CD4-positive, alpha-beta T cell treated with Interferon alpha-2 for 1 hour (primary cell): ENCODE data around the gene ABCA7.
"Not testable (repeated sequence)": the region's sequence is repeated elsewhere in the genome, so short reads cannot be mapped to it uniquely, and the experiment has no call there.

Experiments
- DNase-seq, 2 donors: peaks; one replicate each; pipeline ENCODE4 v3.0.0-alpha.2; 2020 to 2022

The ABCA7 gene

DNA sequence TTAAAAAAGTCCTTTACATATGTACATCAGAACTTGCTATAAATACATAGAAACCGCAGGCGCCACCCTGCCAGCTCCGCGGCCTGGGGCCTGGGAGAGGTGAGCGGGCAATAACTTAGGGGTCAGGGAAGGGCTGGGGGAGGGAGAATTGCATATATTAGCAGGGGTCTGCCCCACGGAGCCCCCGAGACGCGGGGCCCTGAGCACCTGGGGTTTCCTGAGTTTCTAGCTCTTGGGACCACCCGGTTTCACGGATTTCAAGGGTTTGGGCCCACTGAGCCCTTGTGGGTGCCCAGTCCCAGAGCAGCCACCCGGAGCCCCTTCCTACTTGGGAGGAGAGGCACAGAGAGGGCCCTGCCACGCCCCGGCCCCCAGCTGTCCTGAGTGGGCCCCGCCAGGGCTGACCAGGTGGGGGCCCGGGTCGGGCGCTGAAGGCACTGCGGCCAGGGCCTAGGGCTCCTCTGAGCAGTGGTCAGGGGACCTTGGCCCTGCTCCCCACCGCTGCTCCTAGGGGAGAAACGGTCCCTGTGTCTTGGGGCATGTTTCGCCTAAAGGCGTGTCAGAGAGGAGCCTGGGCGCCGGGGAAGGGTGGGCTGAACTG is 67.9 kb downstream of the ABCA7 start:
- DNase-seq = no peak

GRCh38 chr19:1108291-1109031 is 68.6 kb downstream of the ABCA7 start:
- DNase-seq = no peak

DNA sequence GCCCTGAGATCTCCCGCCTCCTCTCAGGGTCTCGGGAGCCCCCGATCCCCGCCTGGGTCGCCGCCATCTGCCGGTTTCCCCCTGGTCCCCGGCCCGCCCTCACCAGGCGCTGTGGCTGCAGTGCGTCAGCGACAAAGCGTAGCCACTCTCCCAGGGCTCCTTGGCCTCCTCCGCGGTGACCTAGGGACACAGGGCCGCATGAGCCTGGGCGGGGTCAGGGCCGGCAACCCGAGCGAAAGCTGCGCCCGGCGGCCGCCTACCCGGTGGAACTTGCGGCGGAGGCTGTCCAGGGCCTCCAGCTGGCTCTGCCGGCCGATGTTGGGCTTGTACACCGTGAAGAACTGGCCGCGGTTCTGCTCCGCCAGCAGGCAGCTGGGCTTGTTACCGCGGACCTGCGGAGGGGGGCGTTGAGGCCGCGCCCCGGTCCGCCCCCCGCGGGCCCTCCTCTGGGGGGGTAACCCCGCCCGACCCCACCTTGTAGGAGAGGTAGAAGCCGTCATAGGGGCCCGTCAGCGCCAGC is 69.2 kb downstream of the ABCA7 start:
- DNase-seq = no peak

GRCh38 chr19:1109697-1110671 is 70.1 kb downstream of the ABCA7 start:
- DNase-seq = no peak

- DNase-seq = no peak
Observed at GRCh38 chr19:1110809-1111640, 71.1 kb downstream of the ABCA7 start.

- DNase-seq = no peak
Observed at GRCh38 chr19:1111641-1112267, 71.8 kb downstream of the ABCA7 start.

GRCh38 chr19:1112268-1113029 is 72.5 kb downstream of the ABCA7 start:
- no peak for DNase-seq

DNA sequence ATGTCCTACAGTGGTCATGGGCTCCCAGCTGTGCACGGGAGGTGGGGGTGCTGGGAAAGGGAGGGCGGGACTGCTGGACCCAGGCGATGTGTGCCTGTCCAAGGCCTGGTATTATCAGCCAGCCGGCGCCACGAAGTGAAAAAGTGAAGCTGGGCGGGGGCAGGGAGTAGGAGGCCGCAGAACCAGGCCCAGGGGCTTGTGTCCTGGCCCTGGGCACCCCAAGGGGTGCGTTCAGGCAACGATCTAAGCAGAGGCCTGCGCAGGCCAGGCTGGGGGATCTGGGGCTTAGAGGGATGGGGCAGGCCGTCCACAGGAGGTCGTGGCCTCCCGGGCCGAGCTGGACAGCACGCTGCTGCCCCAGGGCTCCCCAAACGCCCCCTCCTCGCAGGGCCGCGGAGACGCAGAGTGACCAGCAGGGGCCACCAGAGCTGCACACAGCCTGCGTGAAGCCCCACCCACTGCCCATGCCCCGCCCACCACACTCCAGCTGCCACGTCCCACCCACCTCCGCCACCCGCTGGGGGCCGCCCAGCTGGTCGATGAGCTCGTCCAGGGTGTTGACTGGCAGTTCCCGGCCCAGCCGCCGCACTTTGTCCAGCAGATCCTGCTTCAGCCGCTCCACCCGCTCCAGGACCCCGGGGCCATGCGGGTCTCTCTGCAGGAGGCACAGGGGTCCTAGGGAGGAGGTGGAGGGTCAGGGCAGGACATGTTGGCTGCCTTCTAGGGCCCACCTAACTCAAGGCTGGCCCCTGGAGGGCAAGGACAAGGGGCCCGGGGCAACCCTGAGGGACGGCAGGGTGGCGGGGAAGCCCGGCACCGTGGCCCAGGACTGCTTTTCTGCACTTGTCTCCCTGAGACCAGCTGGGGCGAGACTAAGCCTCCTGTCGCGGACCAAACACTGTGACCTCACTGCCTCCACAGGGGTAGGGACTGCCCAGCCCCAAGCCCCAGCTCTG is 73.4 kb downstream of the ABCA7 start:
- DNase-seq = peak; percentile 89

DNA sequence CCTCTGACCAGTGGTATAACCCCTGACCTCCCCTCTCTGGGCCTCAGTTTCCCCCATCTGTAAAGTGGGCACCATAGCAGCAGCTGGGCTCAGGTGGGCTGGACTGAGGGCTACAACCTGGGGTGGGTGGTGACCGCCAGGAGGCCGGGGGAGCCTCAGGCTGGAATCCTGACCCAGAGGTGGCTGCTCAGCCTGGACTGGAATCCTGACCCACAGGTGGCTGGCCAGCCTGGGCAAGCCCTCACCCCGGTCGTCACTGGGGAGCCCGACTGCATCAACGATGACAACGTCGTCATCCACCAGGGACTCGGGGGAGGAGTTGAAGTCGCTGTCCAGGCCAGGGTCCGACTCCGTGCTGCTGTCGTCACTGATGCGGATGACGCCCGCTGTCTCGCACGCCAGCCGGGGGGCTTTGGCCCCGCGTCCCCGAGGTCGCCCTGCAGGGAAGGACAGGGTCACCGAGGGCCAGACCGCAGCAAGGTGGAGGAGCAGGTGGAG is 74.1 kb downstream of the ABCA7 start:
- DNase-seq = no peak

GRCh38 chr19:1114728-1115127 is 74.8 kb downstream of the ABCA7 start:
- DNase-seq = not testable (repeated sequence)
